Breast epithelium (tissue), 4 donors: ENCODE results near the gene RPUSD3. TPM values are rescaled to one million over a fixed set of nuclear protein-coding genes. Genes with fewer than 3 reads are reported as not detected.

Experiments used
- DNase-seq, 2 donors: peaks; one replicate each; pipeline ENCODE4 v3.0.0-alpha.2; 2019; ENCODE audit warnings: low spot score in 2 of 2
- H3K27ac ChIP-seq, 2 donors: fragments of 200-600 bp; sonication (generic) in 1 of 2; one replicate each; pipeline ENCODE4 v1.5.1; 2016 to 2019; ENCODE audit warnings: mild to moderate bottlenecking in 1 of 2
- H3K27me3 ChIP-seq, 2 donors: fragments of 200-600 bp; sonication (generic) in 1 of 2; one replicate each; pipeline versions ENCODE4 v1.5.1 to v1.6.0; 2017 to 2019; ENCODE audit warnings: control low read depth in 1 of 2, mild to moderate bottlenecking in 1 of 2
- H3K36me3 ChIP-seq: fragments of 200-600 bp; one replicate; pipeline ENCODE4 v1.5.1; 2019
- H3K4me1 ChIP-seq, 2 donors: fragments of 200-600 bp; sonication (generic); one replicate each; pipeline ENCODE4 v1.5.1; 2016 to 2019; ENCODE audit warnings: control low read depth in 1 of 2
- H3K4me3 ChIP-seq, 3 donors: fragments of 200-600 bp; sonication (generic); 1 replicate in 2 of 3; 2 replicates in 1 of 3; pipeline ENCODE4 v1.5.1; 2016 to 2019; ENCODE audit warnings: mild to moderate bottlenecking in 3 of 3, moderate library complexity in 2 of 3
- H3K9me3 ChIP-seq, 2 donors: fragments of 200-600 bp; sonication (generic) in 1 of 2; one replicate each; pipeline ENCODE4 v1.5.1; 2016 to 2019; ENCODE audit warnings: control low read depth in 1 of 2
- CTCF ChIP-seq, 3 donors: fragments of 450-650 bp; IDR thresholded peaks; one replicate each; pipeline ENCODE4 v1.5.1; 2016 to 2017; ENCODE audit warnings: antibody characterized with exemption in 3 of 3, mild to moderate bottlenecking in 3 of 3, moderate library complexity in 3 of 3
- POLR2A ChIP-seq: fragments of 450-650 bp; IDR thresholded peaks from one replicate; pipeline ENCODE4 v1.6.1; 2016; ENCODE audit warnings: antibody characterized with exemption, mild to moderate bottlenecking, moderate library complexity
- POLR2AphosphoS5 ChIP-seq, 3 donors: sonication (generic); formaldehyde crosslinking; IDR thresholded peaks; one replicate each; pipeline ENCODE4 v1.6.1; 2017; ENCODE audit warnings: antibody characterized with exemption in 3 of 3
- intact Hi-C: fragments of 100-400 bp; cut with DNase I; formaldehyde crosslinking; loops from one replicate; pipeline ENCODE4 v1.15.1; 2023; ENCODE audit warnings: low total_unique reads
- total RNA-seq, 3 donors: library from RNA; depleted of rRNA; stranded (reverse); fragments of >200 nt; gene quantifications; one replicate each; pipeline ENCODE4 v1.1.0, GENCODE V29; 2016

Gene RPUSD3
- total RNA-seq, 3 donors from 2014 or later: 33.4 to 41.3 (median 38.3) TPM

- Histone ChIP-seq H3K9me3 (no peaks in the 10 kb centered on the region), H3K4me3 (no peak overlapping the region), H3K4me1 (peaks cover 0 to 3% of the 10 kb centered on the region in 2 donors), H3K36me3 (no peaks in the 10 kb centered on the region), H3K27me3 (no peaks in the 10 kb centered on the region), H3K27ac (no peak overlapping the region)
- TF ChIP-seq POLR2A (no peak), POLR2AphosphoS5 (IDR thresholded peaks at IDR 0.05) (no peak), CTCF (IDR thresholded peaks at IDR 0.05) (no peak)
- DNase-seq: no peak
- intact Hi-C loops: no loop called here
These were observed 5.9 kb downstream of the RPUSD3 start for GRCh38 chr3:9837701-9838582.

- no peak for DNase-seq
- no peaks in the 10 kb centered on the region for H3K4me1 ChIP-seq
- no peak overlapping the region for H3K27ac ChIP-seq
- H3K4me3 ChIP-seq: no peak overlapping the region
- H3K27me3 ChIP-seq: no peaks in the 10 kb centered on the region
- H3K36me3 ChIP-seq: no peaks in the 10 kb centered on the region
- intact Hi-C loops: no loop called here
- no peaks in the 10 kb centered on the region for H3K9me3 ChIP-seq
- no peak for TF ChIP-seq CTCF (IDR thresholded peaks at IDR 0.05)
These were observed 9.1 kb downstream of the RPUSD3 start for GRCh38 chr3:9834520-9835380.

- no peak for DNase-seq
- H3K36me3 ChIP-seq: no peaks in the 10 kb centered on the region
These were observed 10.7 kb downstream of the RPUSD3 start for GRCh38 chr3:9833078-9833477.

GRCh38 chr3:9831253-9831652 lies 12.6 kb downstream of the RPUSD3 start:
- no peak overlapping the region for H3K4me3 ChIP-seq
- intact Hi-C loops: no loop called here
- no peaks in the 10 kb centered on the region for H3K27me3 ChIP-seq
- H3K9me3 ChIP-seq: no peaks in the 10 kb centered on the region
- no peak for TF ChIP-seq POLR2A
- no peak for TF ChIP-seq POLR2AphosphoS5 (IDR thresholded peaks at IDR 0.05)
- TF ChIP-seq CTCF (IDR thresholded peaks at IDR 0.05): no peak
- DNase-seq: no peak
- H3K4me1 ChIP-seq: no peaks in the 10 kb centered on the region
- no peaks in the 10 kb centered on the region for H3K36me3 ChIP-seq
- H3K27ac ChIP-seq: no peak overlapping the region

More at GRCh38 chr3:9833078-9833477, 10.7 kb downstream of the RPUSD3 start:
- intact Hi-C loops: no loop called here
- H3K4me1 ChIP-seq: no peaks in the 10 kb centered on the region
- no peak overlapping the region for H3K27ac ChIP-seq
- H3K27me3 ChIP-seq: no peaks in the 10 kb centered on the region
- no peak overlapping the region for H3K4me3 ChIP-seq
- H3K9me3 ChIP-seq: no peaks in the 10 kb centered on the region
- TF ChIP-seq POLR2A (no peak), CTCF (IDR thresholded peaks at IDR 0.05) (no peak), POLR2AphosphoS5 (IDR thresholded peaks at IDR 0.05) (no peak)
